MCF 10A (cell line): Measurements from ENCODE around the gene ITGAV. TPM values are rescaled to one million over a fixed set of nuclear protein-coding genes. Genes with fewer than 3 reads are reported as not detected.

Experiments used
- BruUV-seq: library from RNA; stranded (reverse); fragments of 400-500 nt; replicated peaks from 2 replicates; lab custom pipeline; 2021; lab: Mats Ljungman, UMichigan
- CTCF ChIA-PET: fragments of 300-600 bp; sonication (Branson Sonifier 250); formaldehyde crosslinking; extraction: SDS; loops from one replicate; lab custom pipeline; 2021; ENCODE audit warnings: antibody characterized with exemption, inconsistent platforms; lab: Yijun Ruan, JAX
- POLR2A ChIA-PET: fragments of 300-600, 350-650 bp; sonication (Branson Sonifier 250); formaldehyde crosslinking; extraction: SDS; loops from one replicate; lab custom pipeline; 2020; ENCODE audit warnings: antibody characterized with exemption, inconsistent platforms; lab: Yijun Ruan, JAX
- DNase-seq: peaks from one replicate; pipeline ENCODE4 v3.0.0-alpha.2; 2018; ENCODE audit not compliant: unreplicated experiment
- H3K27ac Mint-ChIP-seq: one replicate; pipeline ENCODE4 v1.8.0; 2022; ENCODE audit warnings: mild to moderate bottlenecking, low read depth, mixed read lengths; ENCODE audit not compliant: unreplicated experiment
- H3K27me3 Mint-ChIP-seq: one replicate; pipeline ENCODE4 v1.8.0; 2022; ENCODE audit warnings: mixed read lengths; ENCODE audit not compliant: insufficient read depth, unreplicated experiment
- H3K36me3 Mint-ChIP-seq: one replicate; pipeline ENCODE4 v1.8.0; 2022; ENCODE audit warnings: mild to moderate bottlenecking, moderate library complexity, mixed read lengths; ENCODE audit not compliant: insufficient read depth, unreplicated experiment
- H3K4me1 Mint-ChIP-seq: one replicate; pipeline ENCODE4 v1.8.0; 2022; ENCODE audit warnings: mixed read lengths; ENCODE audit not compliant: insufficient read depth, unreplicated experiment
- H3K4me3 Mint-ChIP-seq: one replicate; pipeline ENCODE4 v1.8.0; 2022; ENCODE audit warnings: mild to moderate bottlenecking, moderate library complexity, mixed read lengths; ENCODE audit not compliant: unreplicated experiment
- H3K9me3 Mint-ChIP-seq: one replicate; pipeline ENCODE4 v1.8.0; 2022; ENCODE audit warnings: mixed read lengths; ENCODE audit not compliant: unreplicated experiment
- CTCF ChIP-seq: fragments of 200-600 bp; IDR thresholded peaks from one replicate; pipeline ENCODE4 v1.8.0; 2022; ENCODE audit warnings: antibody characterized with exemption, mild to moderate bottlenecking; ENCODE audit not compliant: unreplicated experiment
- intact Hi-C: fragments of 100-400 bp; cut with micrococcal nuclease; formaldehyde crosslinking; loops from 2 replicates; pipeline ENCODE4 v1.14.1; 2022
- total RNA-seq: library from RNA; stranded (reverse); gene quantifications from 2 replicates; pipeline ENCODE4 v1.2.3, GENCODE V29; 2022

The ITGAV gene
- total RNA-seq, 1 experiment from 2014 or later, result 56.1 TPM

- ChIA-PET POLR2A (interaction anchor here (1.8 kb wide), 1 partner anchor 39 kb away, joined by 4 read pairs; no protein-coding TSS in a partner anchor), CTCF (interaction anchor here (0.5 to 1.3 kb wide), 4 partner anchors 9 to 414 kb away, joined by 3 to 5 read pairs (median 4); no protein-coding TSS in a partner anchor)
- H3K9me3 Mint-ChIP-seq, result no peaks in the 10 kb centered on the region
- H3K36me3 Mint-ChIP-seq, result no peaks in the 10 kb centered on the region
- no peaks in the 10 kb centered on the region for H3K27me3 Mint-ChIP-seq
- DNase-seq, result no peak
- TF ChIP-seq CTCF, result no peak
- BruUV-seq, result no TSS peak
- no peak overlapping the region for H3K27ac Mint-ChIP-seq
- H3K4me1 Mint-ChIP-seq, result peaks cover 4% of the 10 kb centered on the region
- intact Hi-C loops, result no loop called here
- H3K4me3 Mint-ChIP-seq, result no peak overlapping the region
These were observed 39.6 kb downstream of the ITGAV start for GRCh38 chr2:186629250-186629996.

GRCh38 chr2:186632417-186632816, 42.6 kb downstream of the ITGAV start:
- no peak for DNase-seq
- H3K27ac Mint-ChIP-seq, result no peak overlapping the region
- no peak overlapping the region for H3K4me3 Mint-ChIP-seq
- H3K4me1 Mint-ChIP-seq, result peaks cover 6% of the 10 kb centered on the region
- H3K27me3 Mint-ChIP-seq, result no peaks in the 10 kb centered on the region
- no peaks in the 10 kb centered on the region for H3K36me3 Mint-ChIP-seq
- no TSS peak for BruUV-seq
- no peaks in the 10 kb centered on the region for H3K9me3 Mint-ChIP-seq
- CTCF ChIA-PET, result interaction anchor here (0.9 kb wide), 1 partner anchor 128 kb away, joined by 6 read pairs; no protein-coding TSS in a partner anchor
- POLR2A ChIA-PET, result no interaction called here
- no peak for TF ChIP-seq CTCF
- intact Hi-C loops, result no loop called here

GRCh38 chr2:186634701-186635100, 44.8 kb downstream of the ITGAV start:
- POLR2A ChIA-PET, result interaction anchor here (0.6 kb wide), 1 partner anchor 115 kb away, joined by 3 read pairs; no protein-coding TSS in a partner anchor
- H3K36me3 Mint-ChIP-seq, result peaks cover 15% of the 10 kb centered on the region
- no peaks in the 10 kb centered on the region for H3K27me3 Mint-ChIP-seq
- no peak for DNase-seq
- no TSS peak for BruUV-seq
- no peaks in the 10 kb centered on the region for H3K9me3 Mint-ChIP-seq
- intact Hi-C loops, result no loop called here
- H3K4me1 Mint-ChIP-seq, result peaks cover 11% of the 10 kb centered on the region
- TF ChIP-seq CTCF, result no peak
- H3K27ac Mint-ChIP-seq, result no peak overlapping the region
- CTCF ChIA-PET, result interaction anchor here (0.6 to 1.2 kb wide), 3 partner anchors 42 to 155 kb away, joined by 3 read pairs; no protein-coding TSS in a partner anchor
- no peak overlapping the region for H3K4me3 Mint-ChIP-seq

GRCh38 chr2:186636800-186637496, 47.1 kb downstream of the ITGAV start:
- H3K4me1 Mint-ChIP-seq, result peaks cover 11% of the 10 kb centered on the region
- no peak for TF ChIP-seq CTCF
- no peaks in the 10 kb centered on the region for H3K27me3 Mint-ChIP-seq
- POLR2A ChIA-PET, result no interaction called here
- no peak for DNase-seq
- no peak overlapping the region for H3K27ac Mint-ChIP-seq
- no peaks in the 10 kb centered on the region for H3K9me3 Mint-ChIP-seq
- no peak overlapping the region for H3K4me3 Mint-ChIP-seq
- peaks cover 21% of the 10 kb centered on the region for H3K36me3 Mint-ChIP-seq
- intact Hi-C loops, result no loop called here
- no TSS peak for BruUV-seq
- CTCF ChIA-PET, result no interaction called here
